Measurements from ENCODE around the gene EVI2A.

GRCh38 chr17:31291820-31292219, 29.6 kb downstream of the EVI2A start:
- no peak for TF ChIP-seq POLR2AphosphoS5 (IDR thresholded peaks at IDR 0.05; ENCODE audit: borderline replicate concordance, low read depth, low read length)
- no peak for TF ChIP-seq FOXP2 (optimal IDR thresholded peaks at IDR 0.05; ENCODE audit: control extremely low read depth, extremely low read length, insufficient read depth)
